Stimulated activated CD4-positive, alpha-beta T cell treated with anti-CD3 and anti-CD28 coated beads, TNF-alpha, amount 100 ng/mL, for 24 hours (primary cell): ENCODE results near the gene KCNJ15.

Source experiments
- DNase-seq, 3 experiments: peaks; one replicate each; pipeline ENCODE4 v3.0.0-alpha.2; 2020; ENCODE audit warnings: low read depth in 3 of 3

Gene KCNJ15

DNA sequence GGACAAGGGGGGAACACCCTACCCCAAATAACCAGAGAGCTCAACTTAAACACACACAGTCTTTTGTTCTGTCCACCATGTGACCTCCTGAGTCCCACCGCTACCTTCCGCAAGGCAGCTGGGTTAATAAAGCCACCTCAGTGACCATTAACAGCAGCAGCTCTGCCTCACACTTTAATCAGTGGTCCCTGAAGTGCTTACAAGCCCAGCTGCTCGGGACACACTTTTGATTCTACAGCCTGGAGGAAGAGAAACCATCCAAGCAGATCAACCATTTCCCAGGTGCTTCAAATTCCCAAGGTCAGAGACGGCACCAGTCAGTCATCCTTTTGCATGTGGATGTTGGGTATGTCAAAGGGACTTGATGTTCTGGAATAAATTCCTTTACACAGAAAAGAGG is 70.1 kb downstream of the KCNJ15 start:
- no peak for DNase-seq

DNA sequence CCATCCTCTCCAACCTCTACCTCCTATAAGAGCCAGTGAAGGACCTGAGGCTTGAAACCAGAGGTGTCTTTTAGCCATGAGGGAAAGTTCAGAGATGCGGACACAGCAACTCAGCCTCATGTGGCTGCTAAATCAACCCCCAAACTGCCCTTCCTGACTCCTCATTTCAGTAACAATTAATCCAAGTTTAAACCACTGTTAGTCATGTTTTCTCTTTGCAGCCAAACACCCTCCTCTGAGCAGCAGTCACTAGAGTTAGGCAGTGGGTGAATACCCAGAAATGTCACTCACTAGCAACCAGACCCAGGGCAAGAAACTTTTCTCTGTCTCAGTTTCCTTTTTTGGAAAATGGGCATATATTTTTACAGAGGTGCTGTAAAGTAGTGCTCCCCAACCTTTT is 71.2 kb downstream of the KCNJ15 start:
- DNase-seq: no peak

DNA sequence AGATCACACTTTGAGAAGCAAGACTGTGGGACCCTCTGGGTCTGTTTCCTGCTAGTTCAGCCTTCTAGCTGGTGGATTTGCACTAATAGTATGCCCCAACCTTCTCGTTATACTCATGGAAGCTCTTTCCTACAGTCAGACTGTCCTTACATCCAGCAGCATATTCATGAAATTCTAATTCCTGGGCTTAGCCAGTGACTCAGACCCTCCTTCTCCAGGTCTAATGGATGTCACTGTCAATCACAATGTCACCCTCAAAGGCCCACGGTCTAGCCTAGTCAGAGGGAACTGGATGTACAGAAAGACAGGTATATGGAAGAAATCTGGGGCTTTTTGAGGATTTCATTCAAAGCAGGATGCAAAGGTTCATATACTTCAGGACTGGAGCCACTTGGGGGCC is 72.4 kb downstream of the KCNJ15 start:
- no peak for DNase-seq

DNA sequence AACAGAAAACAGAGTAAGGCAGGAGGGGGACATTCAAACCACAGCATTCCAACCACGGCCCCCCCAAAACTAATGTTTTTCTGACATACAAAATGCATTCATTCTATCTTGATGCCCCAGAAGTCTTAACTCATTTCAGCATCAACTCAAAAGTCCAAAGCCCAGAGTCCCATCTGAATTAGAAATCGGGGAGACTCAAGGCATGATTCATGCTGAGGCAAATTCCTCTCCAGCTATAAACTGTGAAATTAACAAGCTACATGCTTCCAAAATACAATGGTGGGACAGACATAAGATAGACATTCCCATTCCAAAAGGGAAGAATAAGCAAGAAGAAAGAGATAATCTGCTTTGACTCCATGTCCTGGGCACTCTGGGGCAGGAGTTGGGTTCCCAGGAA is 73.9 kb downstream of the KCNJ15 start:
- DNase-seq: no peak

DNA sequence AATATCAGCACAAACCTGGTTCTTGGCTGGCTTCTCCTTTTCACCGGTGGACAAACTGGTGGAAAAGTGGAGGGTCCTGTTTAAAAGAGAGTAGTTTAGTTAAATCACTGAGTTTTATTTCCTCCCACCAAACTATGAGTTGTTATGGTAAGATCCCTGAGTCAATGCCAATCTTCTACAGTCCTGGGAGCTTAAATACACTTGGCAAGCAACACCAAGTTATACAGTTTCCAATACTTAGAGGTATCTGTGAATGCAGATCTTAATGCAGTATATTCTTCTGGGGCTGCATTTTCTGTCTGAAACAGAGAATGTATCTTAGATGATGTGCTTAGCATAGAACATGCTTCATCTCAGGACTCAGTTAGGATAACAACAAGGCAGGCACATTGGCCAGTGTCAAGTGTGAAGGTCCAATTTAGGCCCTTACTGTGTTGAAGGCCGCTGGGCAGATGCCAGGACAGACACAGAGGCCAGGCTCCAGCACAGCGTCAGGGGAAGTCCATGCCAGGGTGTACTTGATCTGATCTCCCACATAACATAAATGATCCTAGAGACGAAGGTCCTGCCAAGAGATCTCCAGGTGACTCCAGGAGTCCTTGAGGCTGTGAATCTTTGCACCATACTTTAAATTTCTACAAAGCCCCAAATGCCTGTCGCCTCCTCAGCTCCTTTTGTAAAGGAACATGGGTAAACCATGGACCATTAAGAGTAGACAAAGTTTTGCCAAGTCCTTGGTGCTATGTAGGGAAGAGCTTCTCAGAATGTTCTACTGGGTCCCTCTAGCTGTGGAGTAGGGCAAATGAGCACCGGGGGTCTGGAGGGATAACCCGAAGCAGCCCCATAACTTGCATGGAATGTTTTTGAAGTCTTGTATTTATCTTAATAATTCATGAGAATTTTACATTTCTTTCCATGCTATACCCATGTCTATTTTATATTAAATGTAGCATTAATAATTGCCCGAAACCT is 76.8 kb downstream of the KCNJ15 start:
- DNase-seq: no peak

- no peak for DNase-seq
Measured at GRCh38 chr21:38334866-38335265, 78.1 kb downstream of the KCNJ15 start.

- DNase-seq: no peak
Measured at GRCh38 chr21:38337793-38338192, 81.0 kb downstream of the KCNJ15 start.

DNA sequence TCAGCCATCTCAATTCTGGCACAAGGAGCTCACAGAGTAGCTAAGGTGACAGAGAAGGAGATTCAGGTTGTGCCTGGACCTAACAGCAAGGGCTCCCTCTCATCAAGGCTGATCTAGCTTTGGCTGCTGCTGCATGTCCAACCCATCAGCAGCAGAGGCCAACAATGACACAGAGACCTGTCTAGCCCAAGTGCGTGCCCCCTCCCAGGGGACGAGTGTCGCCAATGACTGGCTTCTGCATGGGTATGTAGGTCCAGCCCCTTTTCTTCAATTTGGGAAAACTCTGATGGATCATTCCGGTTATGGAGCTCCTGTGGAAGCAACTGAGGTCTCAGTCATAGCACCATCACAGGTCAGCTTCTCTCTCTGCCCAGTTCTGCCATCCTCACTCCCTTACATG is 83.3 kb downstream of the KCNJ15 start:
- no peak for DNase-seq

DNA sequence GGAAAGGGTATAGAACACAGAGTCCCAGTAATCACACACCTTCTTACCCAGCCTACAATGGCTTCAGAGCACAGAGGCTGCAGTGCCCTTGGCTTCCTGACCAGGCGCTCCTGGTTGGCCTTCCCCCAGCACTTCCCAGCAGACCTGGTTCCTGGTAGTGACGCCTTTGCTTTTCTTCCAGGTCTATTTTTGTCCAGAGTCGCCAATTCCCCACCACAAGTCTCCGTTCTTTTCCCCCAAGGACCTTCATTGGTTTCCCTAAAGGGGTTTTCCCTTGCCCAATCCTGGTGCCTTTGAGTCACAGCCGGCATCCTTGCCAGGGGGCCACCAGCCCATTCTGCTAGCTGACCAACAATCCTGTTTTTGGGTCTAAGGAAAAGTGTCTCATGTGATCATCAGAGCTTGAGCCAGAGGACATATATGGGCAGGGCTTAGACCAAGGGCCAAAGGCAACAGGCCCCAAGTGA is 84.8 kb downstream of the KCNJ15 start:
- DNase-seq: no peak

GRCh38 chr21:38342739-38343138 is 85.9 kb downstream of the KCNJ15 start:
- no peak for DNase-seq

DNA sequence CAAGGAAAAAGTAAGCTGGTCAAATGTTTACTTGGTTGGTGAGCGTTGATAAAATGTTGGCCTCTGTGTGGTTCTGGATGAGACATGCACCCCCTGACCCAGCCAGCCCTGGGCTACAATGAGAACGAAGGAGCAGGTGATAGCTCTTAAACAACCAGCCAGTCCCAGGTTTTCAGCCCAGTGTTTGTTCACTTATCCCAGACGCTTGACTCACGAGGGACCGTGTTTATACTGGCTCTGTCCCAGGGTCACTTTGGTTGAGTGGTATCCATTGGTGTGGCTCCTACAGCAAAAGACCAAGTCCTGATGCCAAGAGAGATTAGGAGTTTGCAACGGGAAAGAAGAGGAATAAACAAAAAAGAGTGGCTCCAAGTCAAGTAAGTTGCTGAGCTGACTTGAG is 86.9 kb downstream of the KCNJ15 start:
- DNase-seq: no peak

- no peak for DNase-seq
Measured at GRCh38 chr21:38346286-38346685, 89.5 kb downstream of the KCNJ15 start.

DNA sequence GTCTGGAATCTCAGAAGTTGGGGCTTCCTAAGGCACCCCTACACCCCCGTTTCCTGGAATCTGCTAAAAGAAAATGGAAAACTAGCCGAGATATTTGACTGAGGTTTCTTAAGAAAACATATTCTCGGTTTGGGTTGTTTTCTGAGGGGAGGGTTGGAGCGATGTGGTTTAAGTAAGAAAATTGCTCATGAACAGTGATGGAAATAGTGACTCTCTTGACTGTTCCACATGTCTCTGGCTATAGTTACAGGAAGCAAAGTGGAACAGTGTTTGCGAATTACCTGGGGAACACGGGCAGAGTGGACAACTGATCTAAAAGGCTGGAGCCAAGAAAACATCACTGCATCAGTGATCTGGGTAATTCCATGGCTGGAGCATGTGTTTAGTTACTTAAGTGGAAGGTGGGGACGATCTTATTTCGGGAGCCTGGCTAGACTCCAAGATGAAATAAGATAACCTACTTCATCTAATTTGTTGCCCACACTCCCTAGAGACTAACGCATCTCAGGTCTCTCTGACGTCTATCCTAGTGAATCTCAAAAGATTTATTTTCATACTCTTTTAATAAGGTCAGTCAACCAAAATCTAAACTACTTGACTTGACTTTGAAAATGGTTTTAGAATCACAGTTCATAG is 92.4 kb downstream of the KCNJ15 start:
- DNase-seq: no peak

DNA sequence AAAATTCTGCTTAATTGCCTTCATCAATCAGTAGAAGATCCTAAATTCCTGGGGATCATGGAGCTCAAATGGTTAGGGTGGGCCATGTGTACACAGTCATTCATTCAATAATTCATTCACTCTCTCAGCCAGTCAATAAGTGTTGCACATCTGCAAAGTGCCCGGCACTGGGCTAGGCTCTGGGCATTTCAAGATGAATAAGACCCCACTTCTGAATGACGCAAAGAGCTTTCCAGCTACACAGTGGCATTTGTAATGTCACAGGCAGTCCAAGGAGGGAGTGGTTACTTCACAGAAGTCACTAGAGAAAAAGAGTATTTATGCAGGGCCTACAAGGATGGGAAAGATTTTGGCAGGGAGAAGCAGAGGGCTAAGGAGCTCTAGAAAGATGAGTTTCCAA is 93.2 kb downstream of the KCNJ15 start:
- no peak for DNase-seq

GRCh38 chr21:38350684-38351083 is 93.9 kb downstream of the KCNJ15 start:
- DNase-seq: no peak

- no peak for DNase-seq
Measured at GRCh38 chr21:38351176-38351959, 94.6 kb downstream of the KCNJ15 start.

GRCh38 chr21:38351961-38352521 is 95.2 kb downstream of the KCNJ15 start:
- no peak for DNase-seq

- peak; percentile 12 to 50 (median 33) for DNase-seq
Measured at GRCh38 chr21:38352536-38353219, 95.9 kb downstream of the KCNJ15 start.

- no peak for DNase-seq
Measured at GRCh38 chr21:38354231-38354630, 97.4 kb downstream of the KCNJ15 start.

DNA sequence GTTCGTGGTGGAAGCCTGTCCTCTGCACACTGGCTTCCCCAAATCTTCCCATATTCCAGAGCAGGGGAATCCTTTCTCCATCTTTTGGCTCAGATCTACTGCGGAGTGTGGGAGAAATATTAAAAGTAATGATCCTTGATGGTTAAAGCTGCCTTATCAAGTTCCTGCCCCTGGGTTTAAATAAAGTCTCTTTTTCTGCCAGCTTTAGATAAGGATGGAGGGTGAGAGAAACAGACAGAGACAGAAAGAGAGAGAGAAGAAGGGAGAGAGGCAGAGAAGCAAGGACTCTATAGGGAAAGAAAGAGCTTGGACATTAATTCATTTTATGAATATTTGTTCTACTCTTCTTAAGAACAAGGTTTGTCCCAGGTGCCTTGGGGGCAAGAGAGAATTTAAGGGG is 98.0 kb downstream of the KCNJ15 start:
- no peak for DNase-seq

DNA sequence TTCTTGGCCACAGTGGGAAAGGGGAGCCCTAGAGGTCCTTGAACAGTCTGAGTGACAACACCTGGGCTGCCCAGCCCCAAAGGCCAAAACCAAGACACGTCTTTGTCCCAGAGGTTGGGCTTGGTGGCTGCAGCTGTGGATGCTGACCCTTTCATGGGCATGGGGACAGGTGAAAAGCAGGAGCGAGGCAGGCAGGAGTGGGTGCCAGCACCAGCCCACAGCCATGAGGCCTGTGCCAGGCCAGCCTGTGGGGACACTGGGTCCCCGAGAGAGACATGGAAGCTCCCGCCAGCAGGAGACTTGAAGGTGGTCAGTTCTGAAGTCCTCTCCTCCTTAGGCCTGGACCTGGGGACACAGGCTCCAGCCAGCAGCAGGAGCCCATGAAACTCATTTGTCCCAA is 98.6 kb downstream of the KCNJ15 start:
- no peak for DNase-seq
